Stomach (tissue), 9 donors: ENCODE data around the gene BCL2A1. TPM values are rescaled to one million over a fixed set of nuclear protein-coding genes. Genes with fewer than 3 reads are reported as not detected.
A peak's percentile ranks its signal among the peaks of the same experiment; 100 is the strongest.
"Not testable (repeated sequence)": the region's sequence is repeated elsewhere in the genome, so short reads cannot be mapped to it uniquely, and the experiment has no call there.

Experiments
- DNase-seq, 2 donors: peaks; one replicate each; pipeline versions ENCODE4 v3.0.0 to v3.0.0-alpha.2; 2013 to 2019
- H3K27ac ChIP-seq, 5 donors: fragments of 200-600 bp in 4 of 5; sonication (generic) in 4 of 5; one replicate each; pipeline ENCODE4 v1.5.1; 2013 to 2019; ENCODE audit warnings: mild to moderate bottlenecking in 1 of 5, moderate library complexity in 1 of 5
- H3K27me3 ChIP-seq, 3 donors: fragments of 200-600 bp; sonication (generic); one replicate each; pipeline ENCODE4 v1.5.1; 2017 to 2019; ENCODE audit warnings: mixed run types in 1 of 3
- H3K36me3 ChIP-seq, 4 donors: fragments of 200-600 bp; sonication (generic); 1 replicate in 3 of 4; 2 replicates in 1 of 4; pipeline ENCODE4 v1.5.1; 2016 to 2019
- H3K4me1 ChIP-seq, 4 donors: fragments of 200-600 bp; sonication (generic); one replicate each; pipeline ENCODE4 v1.5.1; 2016 to 2019
- H3K4me3 ChIP-seq, 4 donors: fragments of 200-600 bp; sonication (generic) in 3 of 4; one replicate each; pipeline ENCODE4 v1.5.1; 2016 to 2019; ENCODE audit warnings: mild to moderate bottlenecking in 1 of 4
- H3K9me3 ChIP-seq, 4 donors: fragments of 200-600 bp; sonication (generic); one replicate each; pipeline ENCODE4 v1.5.1; 2016 to 2019
- CTCF ChIP-seq, 7 experiments: fragments of 450-650 bp in 4 of 7; fragments of 200-600 bp in 3 of 7; sonication (generic) in 3 of 7; IDR thresholded peaks; one replicate each; pipeline ENCODE4 v1.5.1; 2016 to 2019; ENCODE audit warnings: antibody characterized with exemption in 7 of 7, control low read depth in 2 of 7, mild to moderate bottlenecking in 1 of 7
- EP300 ChIP-seq: sonication (generic); formaldehyde crosslinking; IDR thresholded peaks from one replicate; pipeline ENCODE4 v1.6.1; 2017; ENCODE audit warnings: antibody characterized with exemption
- POLR2A ChIP-seq, 4 donors: fragments of 450-650 bp; IDR thresholded peaks; one replicate each; pipeline ENCODE4 v1.6.1; 2016; ENCODE audit warnings: antibody characterized with exemption in 4 of 4, control low read depth in 2 of 4, mild to moderate bottlenecking in 1 of 4, moderate library complexity in 1 of 4
- POLR2AphosphoS5 ChIP-seq, 3 donors: sonication (generic); formaldehyde crosslinking; IDR thresholded peaks; one replicate each; pipeline ENCODE4 v1.6.1; 2016; ENCODE audit warnings: antibody characterized with exemption in 3 of 3
- whole genome bisulfite sequencing, 5 donors: extraction: QIAGEN DNeasy Blood & Tissue Kit in 3 of 5; methylation state at CpG; one replicate each; pipeline versions ENCODE4 v1.1.5 to v1.1.7; 2013 to 2018; 5-methylcytosine and 5-hydroxymethylcytosine counted together
- intact Hi-C: fragments of 100-400 bp; cut with DNase I; formaldehyde crosslinking; loops from one replicate; pipeline ENCODE4 v1.15.1; 2023; ENCODE audit warnings: low total_unique reads
- polyA plus RNA-seq, 3 donors: library from polyadenylated mRNA; stranded (reverse); fragments of 200-250 nt; gene quantifications; one replicate each; pipeline ENCODE4 v1.2.3, GENCODE V29; 2013
- total RNA-seq, 5 donors: library from RNA; depleted of rRNA; stranded (reverse); fragments of >200 nt; gene quantifications; one replicate each; pipeline versions ENCODE4 v1.1.0 to v1.2.3, GENCODE V29; 2014 to 2016
- donor health status: healthy with polysubstance abuse.
- donor health status: Bipolar disorder and iron deficiency.
- donor health status: healthy.

The BCL2A1 gene
- total and polyA plus RNA-seq, 8 donors, result 0.87 to 29.4 (median 4.1) TPM; not detected in 2

GRCh38 chr15:79932447-79932846, 38.5 kb downstream of the BCL2A1 start:
- Histone ChIP-seq H3K27ac (no peak overlapping the region), H3K9me3 (no peaks in the 10 kb centered on the region), H3K27me3 (peaks cover 0 to 7% (median 0%) of the 10 kb centered on the region in 3 donors), H3K36me3 (no peaks in the 10 kb centered on the region), H3K4me3 (no peak overlapping the region), H3K4me1 (peaks cover 0 to 7% (median 0%) of the 10 kb centered on the region in 4 donors)
- intact Hi-C loops, result no loop called here
- WGBS, 5 donors, result 33 to 63% (median 49%) methylated on average over 5 of the region's 5 CpGs
- TF ChIP-seq CTCF (IDR thresholded peaks at IDR 0.05) (no peak), EP300 (no peak), POLR2A (IDR thresholded peaks at IDR 0.05) (no peak), POLR2AphosphoS5 (IDR thresholded peaks at IDR 0.05) (no peak)
- no peak for DNase-seq

- Histone ChIP-seq H3K36me3 (no peaks in the 10 kb centered on the region), H3K27me3 (no peaks in the 10 kb centered on the region), H3K27ac (no peak overlapping the region), H3K4me3 (no peak overlapping the region), H3K9me3 (no peaks in the 10 kb centered on the region), H3K4me1 (peaks cover 0 to 7% (median 0%) of the 10 kb centered on the region in 4 donors)
- no peak for DNase-seq
- 83 to 92% (median 89%) methylated on average over 5 of the region's 5 CpGs for WGBS, 5 donors
- no peak for TF ChIP-seq EP300
- TF ChIP-seq POLR2A (IDR thresholded peaks at IDR 0.05), result no peak
- no peak for TF ChIP-seq POLR2AphosphoS5 (IDR thresholded peaks at IDR 0.05)
- no peak for TF ChIP-seq CTCF (IDR thresholded peaks at IDR 0.05)
- intact Hi-C loops, result no loop called here
Observed at GRCh38 chr15:79930516-79930915, 40.5 kb downstream of the BCL2A1 start.

GRCh38 chr15:79929412-79929811, 41.6 kb downstream of the BCL2A1 start:
- no peak overlapping the region for H3K27ac ChIP-seq
- no peak for DNase-seq
- no peak overlapping the region for H3K4me3 ChIP-seq
- H3K4me1 ChIP-seq, result peaks cover 0 to 9% (median 2%) of the 10 kb centered on the region in 4 donors
- H3K27me3 ChIP-seq, result no peaks in the 10 kb centered on the region
- WGBS, 5 donors, result 86 to 91% (median 87%) methylated on average over 2 of the region's 2 CpGs
- no peak for TF ChIP-seq EP300
- no peak for TF ChIP-seq POLR2A (IDR thresholded peaks at IDR 0.05)
- TF ChIP-seq CTCF (IDR thresholded peaks at IDR 0.05), result no peak
- no peak for TF ChIP-seq POLR2AphosphoS5 (IDR thresholded peaks at IDR 0.05)
- intact Hi-C loops, result no loop called here
- H3K36me3 ChIP-seq, result no peaks in the 10 kb centered on the region
- H3K9me3 ChIP-seq, result no peaks in the 10 kb centered on the region

GRCh38 chr15:79926116-79926515, 44.9 kb downstream of the BCL2A1 start:
- H3K36me3 ChIP-seq, H3K4me3 ChIP-seq, H3K27me3 ChIP-seq, H3K9me3 ChIP-seq, DNase-seq, H3K27ac ChIP-seq, intact Hi-C loops: not testable (repeated sequence)
- 96 to 99% (median 98%) methylated on average over 18 to 36 of the region's 36 CpGs for WGBS, 5 donors
- H3K4me1 ChIP-seq, result peaks cover 7 to 23% (median 15%) of the 10 kb centered on the region in 4 donors

GRCh38 chr15:79924379-79924778, 46.6 kb downstream of the BCL2A1 start:
- peak overlapping the region; percentile 68 to 88 (median 77) for H3K4me3 ChIP-seq
- 86 to 91% (median 89%) methylated on average over 24 of the region's 24 CpGs for WGBS, 5 donors
- DNase-seq, result no peak
- no peak for TF ChIP-seq CTCF (IDR thresholded peaks at IDR 0.05)
- no peak for TF ChIP-seq EP300
- TF ChIP-seq POLR2AphosphoS5 (IDR thresholded peaks at IDR 0.05), result no peak
- TF ChIP-seq POLR2A (IDR thresholded peaks at IDR 0.05), result no peak
- H3K36me3 ChIP-seq, result peaks cover 6 to 24% (median 21%) of the 10 kb centered on the region in 4 donors
- intact Hi-C loops, result no loop called here
- H3K27ac ChIP-seq, result peak overlapping the region; percentile 85 to 98 (median 96)
- peaks cover 16 to 26% (median 21%) of the 10 kb centered on the region in 4 donors for H3K9me3 ChIP-seq
- H3K27me3 ChIP-seq, result no peaks in the 10 kb centered on the region
- H3K4me1 ChIP-seq, result peaks cover 7 to 23% (median 15%) of the 10 kb centered on the region in 4 donors
